Measurements from ENCODE around the gene WDR37. TPM values are rescaled to one million over a fixed set of nuclear protein-coding genes. Genes with fewer than 3 reads are reported as not detected.

Gene WDR37
- total and polyA plus RNA-seq, 4 donors = 6.6 to 23.5 (median 13.6) TPM

DNA sequence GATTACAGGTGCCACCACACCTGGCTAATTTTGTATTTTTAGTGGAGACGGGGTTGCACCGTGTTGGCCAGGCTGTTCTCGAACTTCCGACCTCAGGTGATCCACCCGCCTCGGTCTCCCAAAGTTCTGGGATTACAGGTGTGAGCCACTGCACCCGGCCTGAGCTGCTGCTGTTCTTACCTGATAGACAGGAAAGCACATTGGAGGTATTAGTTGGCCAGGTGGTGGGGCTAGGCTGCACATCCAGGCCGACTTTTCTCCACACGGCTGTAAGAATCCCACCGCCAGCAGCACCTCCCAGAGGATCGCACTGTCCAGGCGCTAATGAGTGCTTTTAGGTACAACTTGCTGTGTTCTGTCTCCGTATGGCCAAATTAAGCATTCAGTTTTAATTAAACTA lies 112.6 kb downstream of the WDR37 start:
- DNase-seq = no peak
- H3K4me3 ChIP-seq = no peak overlapping the region
- TF ChIP-seq CTCF (IDR thresholded peaks at IDR 0.05; ENCODE audit: control extremely low read depth, extremely low read depth) = no peak
- H3K27me3 ChIP-seq (ENCODE audit: control insufficient read depth in 3 of 3, insufficient read depth in 3 of 3, low read length in 2 of 3) = peaks cover 0 to 6% (median 0%) of the 10 kb centered on the region in 3 donors
- H3K9ac ChIP-seq (ENCODE audit: insufficient read depth in 1 of 2, low read length in 2 of 2) = no peak overlapping the region
- H3K9me3 ChIP-seq (ENCODE audit: control insufficient read depth in 4 of 4, insufficient read depth in 3 of 4, low read length in 3 of 4) = peaks cover 0 to 1% (median 0%) of the 10 kb centered on the region in 4 donors
- 84 to 90% methylated on average over 13 of the region's 13 CpGs for WGBS, 2 donors
- H3K4me1 ChIP-seq (ENCODE audit: control insufficient read depth in 5 of 5, insufficient read depth in 5 of 5, low read length in 5 of 5) = peaks cover 0 to 3% (median 0%) of the 10 kb centered on the region in 5 donors
- no peak for ATAC-seq (ENCODE audit: insufficient read depth, low FRiP score)
- H3K36me3 ChIP-seq (ENCODE audit: control insufficient read depth in 4 of 4, insufficient read depth in 4 of 4, low read length in 4 of 4) = no peaks in the 10 kb centered on the region
- no peak overlapping the region for H3K27ac ChIP-seq (ENCODE audit: low read depth in 1 of 2, low read length in 1 of 2)

GRCh38 chr10:1169186-1169885 lies 113.2 kb downstream of the WDR37 start:
- no peak overlapping the region for H3K4me3 ChIP-seq
- H3K4me1 ChIP-seq (ENCODE audit: control insufficient read depth in 5 of 5, insufficient read depth in 5 of 5, low read length in 5 of 5) = peaks cover 0 to 3% (median 0%) of the 10 kb centered on the region in 5 donors
- no peaks in the 10 kb centered on the region for H3K36me3 ChIP-seq (ENCODE audit: control insufficient read depth in 4 of 4, insufficient read depth in 4 of 4, low read length in 4 of 4)
- no peak for DNase-seq
- no peak for TF ChIP-seq CTCF (IDR thresholded peaks at IDR 0.05; ENCODE audit: control extremely low read depth, extremely low read depth)
- H3K9me3 ChIP-seq (ENCODE audit: control insufficient read depth in 4 of 4, insufficient read depth in 3 of 4, low read length in 3 of 4) = peaks cover 0 to 2% (median under 1%) of the 10 kb centered on the region in 4 donors
- peaks cover 0 to 6% (median 0%) of the 10 kb centered on the region in 3 donors for H3K27me3 ChIP-seq (ENCODE audit: control insufficient read depth in 3 of 3, insufficient read depth in 3 of 3, low read length in 2 of 3)
- no peak overlapping the region for H3K27ac ChIP-seq (ENCODE audit: low read depth in 1 of 2, low read length in 1 of 2)
- no peak for ATAC-seq (ENCODE audit: insufficient read depth, low FRiP score)
- H3K9ac ChIP-seq (ENCODE audit: insufficient read depth in 1 of 2, low read length in 2 of 2) = no peak overlapping the region
- 72 to 82% methylated on average over 23 of the region's 23 CpGs for WGBS, 2 donors

- H3K27ac ChIP-seq (ENCODE audit: low read depth in 1 of 2, low read length in 1 of 2) = no peak overlapping the region
- H3K27me3 ChIP-seq (ENCODE audit: control insufficient read depth in 3 of 3, insufficient read depth in 3 of 3, low read length in 2 of 3) = peaks cover 0 to 6% (median 0%) of the 10 kb centered on the region in 3 donors
- no peaks in the 10 kb centered on the region for H3K36me3 ChIP-seq (ENCODE audit: control insufficient read depth in 4 of 4, insufficient read depth in 4 of 4, low read length in 4 of 4)
- 60 to 73% methylated on average over 22 of the region's 22 CpGs for WGBS, 2 donors
- H3K4me1 ChIP-seq (ENCODE audit: control insufficient read depth in 5 of 5, insufficient read depth in 5 of 5, low read length in 5 of 5) = peaks cover 0 to 3% (median 0%) of the 10 kb centered on the region in 5 donors
- DNase-seq (no peak), ATAC-seq (ENCODE audit: insufficient read depth, low FRiP score) (no peak)
- no peak overlapping the region for H3K9ac ChIP-seq (ENCODE audit: insufficient read depth in 1 of 2, low read length in 2 of 2)
- H3K9me3 ChIP-seq (ENCODE audit: control insufficient read depth in 4 of 4, insufficient read depth in 3 of 4, low read length in 3 of 4) = peaks cover 0 to 2% (median 0%) of the 10 kb centered on the region in 4 donors
- no peak for TF ChIP-seq CTCF (IDR thresholded peaks at IDR 0.05; ENCODE audit: control extremely low read depth, extremely low read depth)
- H3K4me3 ChIP-seq = no peak overlapping the region
These were observed 114.0 kb downstream of the WDR37 start for GRCh38 chr10:1169981-1170866.

Data from lung (tissue), 12 donors.